ENCODE results near the gene GALNT18. TPM values are rescaled to one million over a fixed set of nuclear protein-coding genes. Genes with fewer than 3 reads are reported as not detected.

Gene GALNT18
- polyA plus RNA-seq, 1 experiment, result 4.1 TPM

DNA sequence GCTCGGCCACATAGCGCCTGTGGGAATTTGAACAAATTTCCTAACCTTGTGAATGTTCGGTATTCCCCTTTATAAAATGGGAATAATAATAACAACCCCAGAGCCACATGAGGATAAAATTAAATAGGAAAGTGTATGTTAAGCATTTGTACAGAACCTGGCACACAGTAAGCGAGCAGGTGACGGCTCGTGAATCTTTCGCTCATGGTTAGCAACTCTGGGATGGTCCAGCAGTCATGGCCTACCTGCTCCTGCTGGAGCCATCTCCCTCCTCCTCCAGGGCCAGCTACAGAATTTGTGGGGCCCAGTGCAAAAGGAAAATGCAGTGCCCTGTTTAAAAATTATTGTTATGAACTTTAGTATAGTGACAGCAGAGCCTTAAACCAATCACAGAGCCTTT is 180.3 kb downstream of the GALNT18 start:
- no peak for DNase-seq (ENCODE audit: low read depth)
- ChIA-PET POLR2A (no interaction called here), CTCF (no interaction called here)
- no peak overlapping the region for H3K4me3 ChIP-seq (ENCODE audit: low read depth, low read length)
- peaks cover 2% of the 10 kb centered on the region; the same call in 1 of the 2 replicates for H3K27me3 ChIP-seq (ENCODE audit: control insufficient read depth, insufficient read depth, low read length)
- no peaks in the 10 kb centered on the region for H3K36me3 ChIP-seq (ENCODE audit: control insufficient read depth, insufficient read depth, low read length)
- TF ChIP-seq, protein P1, sequence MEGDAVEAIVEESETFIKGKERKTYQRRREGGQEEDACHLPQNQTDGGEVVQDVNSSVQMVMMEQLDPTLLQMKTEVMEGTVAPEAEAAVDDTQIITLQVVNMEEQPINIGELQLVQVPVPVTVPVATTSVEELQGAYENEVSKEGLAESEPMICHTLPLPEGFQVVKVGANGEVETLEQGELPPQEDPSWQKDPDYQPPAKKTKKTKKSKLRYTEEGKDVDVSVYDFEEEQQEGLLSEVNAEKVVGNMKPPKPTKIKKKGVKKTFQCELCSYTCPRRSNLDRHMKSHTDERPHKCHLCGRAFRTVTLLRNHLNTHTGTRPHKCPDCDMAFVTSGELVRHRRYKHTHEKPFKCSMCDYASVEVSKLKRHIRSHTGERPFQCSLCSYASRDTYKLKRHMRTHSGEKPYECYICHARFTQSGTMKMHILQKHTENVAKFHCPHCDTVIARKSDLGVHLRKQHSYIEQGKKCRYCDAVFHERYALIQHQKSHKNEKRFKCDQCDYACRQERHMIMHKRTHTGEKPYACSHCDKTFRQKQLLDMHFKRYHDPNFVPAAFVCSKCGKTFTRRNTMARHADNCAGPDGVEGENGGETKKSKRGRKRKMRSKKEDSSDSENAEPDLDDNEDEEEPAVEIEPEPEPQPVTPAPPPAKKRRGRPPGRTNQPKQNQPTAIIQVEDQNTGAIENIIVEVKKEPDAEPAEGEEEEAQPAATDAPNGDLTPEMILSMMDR (IDR thresholded peaks at IDR 0.05; ENCODE audit: insufficient read depth, low read depth, low read length), result no peak

DNA sequence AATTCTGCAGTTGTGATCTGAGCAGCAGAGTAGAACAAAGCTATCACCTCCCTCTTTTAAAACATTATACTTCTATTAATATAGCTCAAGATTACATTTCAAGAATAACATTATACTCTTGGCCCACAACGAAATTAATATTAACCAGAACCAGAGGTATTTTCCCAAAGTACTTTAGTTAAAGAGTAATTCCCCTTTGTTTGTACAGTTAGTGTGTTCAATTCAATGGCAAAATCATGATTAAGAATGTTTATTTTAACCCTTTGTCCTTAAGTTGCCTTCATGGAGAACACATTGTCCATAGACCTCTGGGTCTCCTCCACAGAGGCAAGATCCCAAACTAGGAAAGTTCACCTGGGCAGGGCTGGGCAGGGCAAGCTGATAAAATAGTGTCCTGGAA is 180.7 kb downstream of the GALNT18 start:
- DNase-seq (ENCODE audit: low read depth), result no peak
- Histone ChIP-seq H3K36me3 (ENCODE audit: control insufficient read depth, insufficient read depth, low read length) (no peaks in the 10 kb centered on the region), H3K4me3 (ENCODE audit: low read depth, low read length) (no peak overlapping the region), H3K27me3 (ENCODE audit: control insufficient read depth, insufficient read depth, low read length) (peaks cover 2% of the 10 kb centered on the region; the same call in 1 of the 2 replicates)
- ChIA-PET POLR2A (no interaction called here), CTCF (no interaction called here)
- TF ChIP-seq, protein P1 (IDR thresholded peaks at IDR 0.05; ENCODE audit: insufficient read depth, low read depth, low read length), result no peak

DNA sequence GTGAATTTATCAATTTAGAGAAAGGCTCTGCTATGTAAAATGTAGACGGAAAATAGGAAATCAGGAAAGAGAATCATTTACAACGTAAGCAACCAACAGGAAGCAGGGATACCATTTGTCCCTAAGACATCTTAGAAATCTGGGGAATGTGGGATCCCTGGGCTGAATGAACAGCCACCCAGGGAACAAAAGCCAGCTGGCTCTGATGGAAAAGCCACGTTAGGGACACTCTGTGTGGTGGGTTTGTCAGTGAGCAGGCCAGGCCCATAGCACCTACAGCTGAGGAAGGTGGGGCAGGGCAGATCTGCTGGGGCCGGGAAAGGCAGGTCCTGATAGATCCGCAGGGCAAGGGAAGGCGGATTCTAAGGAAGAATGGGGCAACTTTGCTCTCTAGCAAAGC is 181.7 kb downstream of the GALNT18 start:
- no peak for DNase-seq (ENCODE audit: low read depth)
- CTCF ChIA-PET, result no interaction called here
- POLR2A ChIA-PET, result no interaction called here
- Histone ChIP-seq H3K4me3 (ENCODE audit: low read depth, low read length) (no peak overlapping the region), H3K27me3 (ENCODE audit: control insufficient read depth, insufficient read depth, low read length) (peaks cover 2% of the 10 kb centered on the region; the same call in 1 of the 2 replicates), H3K36me3 (ENCODE audit: control insufficient read depth, insufficient read depth, low read length) (no peaks in the 10 kb centered on the region)
- TF ChIP-seq, protein P1 (IDR thresholded peaks at IDR 0.05; ENCODE audit: insufficient read depth, low read depth, low read length), result no peak

DNA sequence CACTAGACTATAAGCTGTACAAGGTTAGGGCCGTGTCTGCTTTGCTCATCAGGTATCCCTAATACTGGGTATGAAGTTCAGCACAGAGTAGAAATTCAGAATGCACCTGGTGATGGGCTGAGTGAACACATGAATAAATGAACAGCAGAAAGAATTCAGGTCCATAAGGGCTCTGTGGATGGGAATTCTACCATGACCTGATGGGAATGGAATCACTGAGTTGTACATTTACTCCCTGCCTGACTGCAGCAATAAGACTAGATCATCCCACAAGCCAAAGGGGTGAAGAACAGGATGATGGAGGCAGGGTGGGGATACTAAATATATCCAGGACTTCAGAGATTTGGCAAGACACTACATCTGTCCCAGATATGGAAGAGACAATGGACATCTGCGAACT is 182.2 kb downstream of the GALNT18 start:
- TF ChIP-seq, protein P1 (IDR thresholded peaks at IDR 0.05; ENCODE audit: insufficient read depth, low read depth, low read length), result no peak
- Histone ChIP-seq H3K36me3 (ENCODE audit: control insufficient read depth, insufficient read depth, low read length) (no peaks in the 10 kb centered on the region), H3K27me3 (ENCODE audit: control insufficient read depth, insufficient read depth, low read length) (peaks cover 2% of the 10 kb centered on the region; the same call in 1 of the 2 replicates), H3K4me3 (ENCODE audit: low read depth, low read length) (no peak overlapping the region)
- ChIA-PET CTCF (no interaction called here), POLR2A (no interaction called here)
- no peak for DNase-seq (ENCODE audit: low read depth)

DNA sequence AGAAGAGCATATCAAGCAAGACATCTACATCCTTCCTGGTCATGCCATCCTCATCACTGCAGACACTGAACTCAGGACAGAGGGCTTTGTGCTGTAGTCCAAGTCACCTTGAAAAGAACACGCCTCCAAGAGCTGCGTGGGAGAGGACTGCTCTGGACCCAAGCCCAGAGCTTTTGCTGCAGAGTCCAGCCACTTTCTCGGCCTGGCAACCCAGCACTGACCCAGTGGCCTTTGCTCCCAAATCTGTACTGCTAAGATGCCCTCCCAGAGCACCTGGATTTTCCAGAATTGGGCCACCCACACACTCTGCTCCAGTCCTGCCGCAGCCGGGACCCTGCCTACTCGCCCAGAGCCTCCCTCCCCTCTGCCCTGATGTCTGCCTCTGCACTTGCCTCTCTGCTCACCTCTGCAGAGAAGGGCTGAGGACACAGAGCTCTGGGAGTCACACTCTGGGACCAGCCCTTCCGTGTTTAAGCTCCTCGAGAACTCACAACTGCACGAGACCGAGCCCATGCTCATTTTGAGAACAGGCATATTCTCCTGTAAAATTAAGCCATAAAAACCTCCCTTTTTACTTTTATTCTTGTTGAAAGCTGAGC is 185.0 kb downstream of the GALNT18 start:
- POLR2A ChIA-PET, result no interaction called here
- Histone ChIP-seq H3K27me3 (ENCODE audit: control insufficient read depth, insufficient read depth, low read length) (peaks cover 2% of the 10 kb centered on the region; the same call in 1 of the 2 replicates), H3K36me3 (ENCODE audit: control insufficient read depth, insufficient read depth, low read length) (no peaks in the 10 kb centered on the region), H3K4me3 (ENCODE audit: low read depth, low read length) (no peak overlapping the region)
- CTCF ChIA-PET, result interaction anchor here (0.6 kb wide), 1 partner anchor 112 kb away, joined by 4 read pairs; no protein-coding TSS in a partner anchor
- DNase-seq (ENCODE audit: low read depth), result no peak
- TF ChIP-seq, protein P1 (IDR thresholded peaks at IDR 0.05; ENCODE audit: insufficient read depth, low read depth, low read length), result no peak
